Cortex of kidney (tissue), 1 donor: Measurements from ENCODE around the gene FRMD4A.

ENCODE experiments used
- DNase-seq: peaks from one replicate; lab custom pipeline; 2025; lab: John Stamatoyannopoulos, UW

Gene FRMD4A

DNA sequence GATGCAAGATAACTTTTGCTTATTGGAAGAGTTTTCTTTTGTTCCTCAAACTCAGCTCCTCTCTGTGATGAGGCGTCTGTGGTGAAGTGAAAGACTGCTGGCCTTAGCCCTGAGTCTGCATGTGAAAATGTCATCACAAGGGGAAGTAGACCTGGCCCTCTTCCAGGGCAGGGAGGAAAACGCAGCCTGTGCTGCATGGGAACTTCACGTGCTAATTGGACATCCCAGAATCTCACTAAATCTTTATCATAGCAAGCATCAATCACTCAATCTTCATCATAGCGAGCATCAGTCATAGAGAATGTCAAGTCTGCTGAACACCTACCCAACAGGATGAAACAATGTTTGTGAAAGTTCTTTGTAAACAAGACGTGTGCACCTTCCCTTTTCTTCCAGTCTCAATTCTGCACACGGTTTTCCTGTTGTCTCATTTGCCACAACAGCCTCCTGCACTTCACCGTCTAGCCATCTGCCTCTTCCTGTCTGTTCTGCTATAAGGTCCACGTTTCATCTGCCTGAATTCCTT, 314.6 kb downstream of the FRMD4A start:
- no peak for DNase-seq

DNA sequence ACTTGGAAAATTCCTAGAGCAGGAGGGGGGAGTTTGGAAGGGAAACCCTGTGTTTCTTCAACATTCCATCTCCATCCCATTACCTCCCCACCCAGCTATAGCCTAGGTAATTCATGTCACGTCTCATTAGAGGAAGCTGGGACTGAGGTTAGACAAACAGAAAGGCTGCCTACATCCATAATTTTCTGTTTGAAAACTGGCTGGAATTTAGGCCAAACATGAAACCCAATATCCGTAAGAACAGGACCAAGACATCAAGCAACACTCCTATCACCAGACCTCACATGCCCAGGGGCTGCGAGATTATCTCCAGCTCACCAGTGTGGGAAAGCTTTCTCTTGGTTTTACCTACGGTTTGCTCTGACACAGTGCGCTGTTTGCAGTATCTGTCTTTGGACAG, 316.3 kb downstream of the FRMD4A start:
- no peak for DNase-seq

DNA sequence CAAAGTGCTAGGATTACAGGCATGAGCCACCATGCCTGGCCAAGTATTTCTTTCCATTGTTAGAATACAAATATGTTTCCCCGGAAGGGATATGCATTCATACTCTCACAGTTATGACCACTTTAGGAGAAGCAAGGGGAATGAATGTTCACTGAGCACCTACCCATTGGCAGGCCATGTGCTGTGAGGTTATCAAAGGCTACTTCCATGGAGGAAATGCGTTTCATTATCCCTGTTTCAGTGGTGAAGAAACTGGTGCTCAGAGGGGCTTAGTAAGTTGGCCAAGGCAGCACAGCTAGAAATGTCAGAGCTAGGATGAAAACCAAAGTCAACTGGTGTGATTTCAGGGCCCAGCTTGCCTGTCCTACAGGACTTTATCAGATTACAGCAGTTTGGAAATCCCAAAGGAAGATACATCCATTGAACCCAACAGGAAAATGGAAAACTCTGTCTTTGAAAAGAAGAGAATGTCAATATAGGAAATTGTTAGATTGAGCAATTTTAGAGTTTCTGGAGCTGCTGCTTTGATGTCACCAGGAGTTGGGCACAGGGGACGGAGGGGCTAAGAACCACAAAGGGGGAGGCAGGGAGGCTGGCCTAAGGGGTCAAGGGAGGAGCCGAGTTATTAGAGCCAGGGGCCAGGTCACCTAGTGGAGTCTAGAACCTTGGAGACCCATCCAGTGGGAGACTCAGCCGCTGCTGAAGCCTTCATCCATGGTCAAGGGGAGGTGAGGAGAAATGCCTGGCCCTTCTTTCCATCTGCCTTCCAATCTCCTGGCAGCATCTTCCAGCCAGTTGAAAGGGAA, 319.8 kb downstream of the FRMD4A start:
- no peak for DNase-seq

DNA sequence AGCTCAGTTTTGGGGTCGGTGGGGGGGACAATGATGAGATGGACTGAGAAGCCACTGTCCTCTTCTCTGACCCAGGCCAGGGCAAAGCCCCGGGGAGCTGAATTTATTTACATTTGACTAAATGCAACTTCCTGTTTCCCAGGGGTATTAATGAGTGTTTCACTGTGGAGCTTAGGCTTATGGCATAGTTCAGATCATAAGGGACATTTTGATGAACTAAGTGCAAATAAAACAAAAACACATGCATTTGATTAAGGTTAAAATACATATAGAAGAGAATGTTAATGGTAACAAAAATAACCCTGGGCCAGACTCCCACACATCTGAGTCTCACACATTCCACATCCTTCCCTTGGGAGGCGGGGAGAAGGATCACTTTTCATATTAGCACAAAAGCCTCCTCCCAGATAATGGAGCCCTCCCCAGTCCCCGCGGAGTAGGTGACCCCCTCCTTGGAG, 320.6 kb downstream of the FRMD4A start:
- no peak for DNase-seq

DNA sequence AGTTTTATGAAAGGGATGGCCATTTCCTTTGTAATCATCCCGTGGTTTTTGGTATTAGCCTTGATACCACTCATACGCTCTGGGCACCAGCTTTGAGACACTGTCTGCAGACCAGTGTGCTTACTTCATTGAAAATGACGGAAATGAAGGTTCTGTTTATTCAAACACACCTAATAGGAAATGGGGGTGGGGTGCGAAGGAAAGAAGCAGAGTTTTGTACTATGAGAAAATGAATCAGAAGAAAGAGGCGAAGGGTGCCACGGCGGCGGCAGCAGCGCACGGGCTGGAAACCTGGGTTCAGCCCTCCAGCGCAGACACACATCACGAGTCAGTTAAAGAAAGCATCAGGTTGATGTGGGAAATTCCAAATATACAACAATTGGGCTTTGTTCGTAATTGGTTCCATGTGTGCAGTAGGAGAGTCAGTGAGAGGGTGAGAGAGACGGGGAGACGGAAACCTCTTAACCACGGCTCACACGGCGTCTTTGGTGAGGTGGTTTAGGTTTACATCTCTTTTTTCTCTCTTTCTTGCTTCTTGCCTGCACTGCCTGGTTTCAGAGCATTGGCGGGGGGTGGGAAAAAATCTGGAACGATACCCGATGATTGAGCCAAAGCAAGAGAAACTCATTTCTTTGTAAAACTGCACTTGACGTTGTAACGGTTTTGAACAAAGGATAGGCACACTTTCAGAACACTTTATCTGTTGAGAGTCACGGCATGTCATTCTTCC, 321.2 kb downstream of the FRMD4A start:
- DNase-seq, result no peak

DNA sequence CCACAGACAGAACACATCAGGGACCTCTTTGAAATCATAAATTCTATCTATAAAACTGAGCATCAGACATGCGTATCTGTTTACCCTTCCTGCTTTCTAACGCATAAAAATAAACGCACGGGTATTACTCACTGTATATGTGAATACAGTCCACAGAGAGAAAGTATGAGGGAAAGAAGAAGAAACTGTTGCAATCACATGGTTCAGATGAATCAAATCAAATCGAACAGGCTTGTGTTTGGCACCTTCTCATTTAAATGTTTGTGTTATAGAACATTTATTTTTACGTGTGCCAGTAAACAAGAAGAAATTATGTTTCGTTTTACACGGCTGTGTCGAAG, 322.0 kb downstream of the FRMD4A start:
- no peak for DNase-seq

DNA sequence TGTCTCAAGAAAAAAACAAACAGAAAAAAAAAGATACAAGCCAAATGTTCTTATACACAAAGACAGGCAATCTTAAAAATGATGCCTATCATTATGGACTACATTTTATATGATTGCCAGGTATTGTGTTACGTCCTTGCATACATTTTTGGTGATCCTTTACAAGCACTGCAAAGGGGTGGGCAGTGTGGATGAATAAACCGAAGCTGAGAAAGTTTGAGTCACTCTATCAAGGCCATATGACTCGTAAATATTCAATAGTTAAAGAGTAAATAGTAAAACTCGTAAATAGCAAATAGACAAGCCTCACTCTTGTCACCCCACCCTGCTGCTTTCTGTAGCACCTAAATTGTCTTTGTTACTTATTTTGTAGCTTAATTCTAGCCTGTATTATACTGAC, 326.2 kb downstream of the FRMD4A start:
- DNase-seq, result no peak

DNA sequence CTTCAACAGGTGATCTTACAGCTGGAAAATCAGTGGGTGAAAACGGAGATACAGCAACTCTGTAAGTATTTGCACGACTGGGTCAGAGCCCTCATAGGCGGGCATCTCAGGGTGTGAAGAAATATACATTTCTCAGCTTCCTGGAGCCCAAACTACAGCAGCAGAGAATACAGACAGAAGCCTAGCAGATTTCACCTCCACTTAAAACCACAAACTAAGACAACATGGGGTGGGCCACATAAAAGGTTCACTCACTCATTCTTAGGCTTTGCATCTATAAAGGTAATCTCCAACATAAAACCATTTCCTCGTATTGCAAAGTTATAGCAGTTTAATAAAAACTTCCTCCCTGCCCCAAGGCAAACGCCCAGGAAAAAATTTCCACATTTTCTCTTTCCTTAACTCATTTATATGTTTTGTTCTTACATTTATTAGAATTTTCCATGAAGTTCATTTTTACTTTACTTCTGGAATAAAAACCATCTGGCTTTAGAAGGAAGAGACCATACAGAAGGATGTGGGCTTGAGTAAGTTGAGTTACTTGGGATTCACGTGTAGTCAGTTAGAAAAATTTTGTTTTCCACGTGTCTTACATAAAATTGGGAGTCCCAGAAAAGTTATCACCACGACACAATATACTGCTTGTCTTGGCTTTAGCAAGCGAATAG, 327.1 kb downstream of the FRMD4A start:
- no peak for DNase-seq

DNA sequence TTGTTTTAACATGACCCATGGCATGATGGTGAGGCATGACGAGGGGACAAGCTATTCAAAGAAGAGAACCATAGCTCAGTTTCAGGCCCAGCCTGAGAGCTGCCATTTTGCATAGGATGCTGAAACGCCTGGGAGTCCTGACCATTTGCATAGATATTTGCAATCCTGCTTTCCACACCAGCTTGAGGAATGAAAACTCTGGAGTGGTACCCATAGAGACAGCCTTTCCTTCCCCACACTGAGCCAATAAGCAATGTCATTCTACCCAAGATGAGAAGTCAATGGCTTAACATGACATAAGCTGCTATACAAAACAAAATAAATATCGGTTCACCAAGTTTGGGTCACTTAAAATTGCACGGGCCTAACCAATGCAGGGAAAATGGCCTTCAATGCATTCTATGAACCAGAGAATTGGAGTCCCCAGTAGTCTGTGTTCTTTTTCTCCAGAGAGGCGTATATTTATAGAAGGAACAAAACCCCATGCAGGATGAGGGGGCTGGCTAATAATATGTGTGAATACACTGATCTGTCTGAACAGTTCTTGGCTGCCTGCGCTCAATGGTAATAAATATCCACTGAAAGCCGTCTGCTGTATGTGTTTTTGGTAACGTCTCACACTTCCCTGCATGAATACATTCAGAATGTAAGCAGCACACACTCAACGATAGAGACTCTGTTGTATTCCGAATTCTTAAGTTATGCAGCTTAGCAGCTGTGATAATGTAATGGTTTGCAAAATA, 329.3 kb downstream of the FRMD4A start:
- no peak for DNase-seq

DNA sequence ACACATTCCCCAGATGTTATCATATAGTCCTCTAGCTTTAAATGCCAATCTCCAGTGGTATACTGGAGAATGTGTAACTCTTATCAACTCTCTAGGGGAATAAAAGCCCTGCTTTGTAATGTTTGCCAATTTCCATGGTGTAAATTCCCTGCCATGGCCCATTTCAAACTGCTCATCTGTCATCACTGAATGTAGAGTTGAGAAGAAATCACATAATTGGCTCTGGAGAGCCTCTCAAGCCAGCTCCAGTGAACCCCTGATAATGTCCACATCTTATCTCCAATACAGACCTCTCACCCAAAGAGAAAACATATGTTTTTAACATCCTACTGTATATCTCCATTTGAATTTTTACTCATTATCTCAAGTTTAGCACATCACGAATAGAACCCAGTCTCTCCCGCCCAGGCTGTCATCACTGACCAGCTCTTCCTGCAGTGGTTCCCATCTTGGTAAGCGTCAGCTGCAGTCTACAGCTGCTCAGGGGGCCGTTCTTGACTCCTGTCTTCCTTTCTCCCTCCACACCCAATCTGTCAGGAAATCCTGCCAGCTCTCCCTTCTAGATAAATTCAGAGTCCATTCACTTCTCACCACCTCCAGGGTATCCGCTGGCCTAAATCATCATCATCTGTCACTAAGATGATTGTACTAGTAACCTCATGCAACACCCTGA, 332.4 kb downstream of the FRMD4A start:
- no peak for DNase-seq

DNA sequence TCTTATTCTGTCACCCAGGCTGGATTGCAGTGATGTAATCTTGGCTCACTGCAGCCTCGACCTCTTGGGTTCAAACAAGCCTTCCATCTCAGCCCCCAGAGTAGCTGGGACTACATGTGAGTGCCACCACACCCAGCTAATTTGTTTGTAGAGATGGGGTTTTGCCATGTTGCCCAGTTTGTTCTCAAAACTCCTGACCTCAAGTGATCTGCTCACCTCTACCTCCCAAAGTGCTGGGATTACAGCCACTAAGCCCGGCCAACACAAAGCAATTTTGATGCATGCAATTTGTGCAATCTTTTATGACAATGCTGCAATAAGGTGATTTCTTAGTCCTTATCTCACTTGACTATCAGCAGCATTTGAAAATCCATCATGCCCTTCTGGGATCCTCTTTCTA, 333.1 kb downstream of the FRMD4A start:
- DNase-seq, result no peak

DNA sequence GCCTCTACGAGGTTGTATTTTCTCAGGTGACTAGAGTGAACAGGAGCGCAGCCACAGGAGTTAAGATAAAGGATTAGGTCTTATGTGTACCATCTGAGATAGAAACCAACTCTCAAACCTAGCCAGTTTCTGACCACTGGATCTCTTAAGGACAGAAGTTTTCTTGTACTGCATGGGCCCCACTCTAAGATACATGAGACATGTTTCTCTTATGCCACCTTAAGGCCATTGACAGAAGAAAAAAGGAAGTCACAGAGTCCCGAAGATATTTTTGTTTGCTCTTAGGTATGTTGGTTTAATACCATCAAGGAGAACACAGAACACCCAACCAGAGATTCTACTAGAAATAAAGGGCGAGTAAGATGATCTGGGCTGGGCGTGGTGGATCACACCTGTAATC, 335.8 kb downstream of the FRMD4A start:
- DNase-seq, result no peak

DNA sequence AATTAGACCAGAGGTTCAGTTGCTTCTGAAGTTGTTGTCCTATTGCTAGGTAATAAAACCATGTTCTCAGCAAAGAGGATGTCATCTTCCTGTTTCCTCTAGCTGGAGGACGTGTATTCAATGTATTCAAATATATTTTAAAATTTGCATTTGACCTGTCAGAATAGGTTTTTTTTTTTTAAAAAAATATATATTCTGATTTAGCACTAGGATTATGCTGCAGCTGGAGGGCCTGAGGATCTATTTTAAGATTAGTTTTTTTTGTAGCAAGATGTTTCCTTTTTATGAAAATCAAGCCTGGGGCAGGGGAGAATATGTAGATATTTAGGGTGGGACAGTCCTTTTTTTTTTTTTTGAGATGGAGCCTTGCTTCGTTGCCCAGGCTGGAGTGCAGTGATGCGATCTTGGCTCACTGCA, 337.0 kb downstream of the FRMD4A start:
- no peak for DNase-seq

DNA sequence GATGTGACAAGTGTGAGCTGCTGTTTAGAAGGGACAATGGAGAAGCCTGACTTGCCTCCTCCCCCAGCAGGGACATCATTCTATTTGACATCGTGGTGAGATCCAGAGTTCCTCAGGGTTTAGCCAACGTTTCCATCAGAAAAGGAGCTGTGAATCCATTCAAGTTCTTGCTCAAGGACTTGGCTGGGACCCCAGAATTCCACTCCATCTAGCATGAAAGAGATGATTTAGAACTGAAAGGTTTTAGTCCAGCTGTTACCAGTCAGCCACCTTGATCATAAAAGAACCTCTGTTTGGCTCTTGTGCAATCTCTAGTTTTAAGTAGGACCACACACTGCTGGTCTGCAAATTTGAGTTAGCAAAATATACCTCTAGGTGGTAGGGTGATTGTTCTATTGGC, 337.6 kb downstream of the FRMD4A start:
- no peak for DNase-seq

DNA sequence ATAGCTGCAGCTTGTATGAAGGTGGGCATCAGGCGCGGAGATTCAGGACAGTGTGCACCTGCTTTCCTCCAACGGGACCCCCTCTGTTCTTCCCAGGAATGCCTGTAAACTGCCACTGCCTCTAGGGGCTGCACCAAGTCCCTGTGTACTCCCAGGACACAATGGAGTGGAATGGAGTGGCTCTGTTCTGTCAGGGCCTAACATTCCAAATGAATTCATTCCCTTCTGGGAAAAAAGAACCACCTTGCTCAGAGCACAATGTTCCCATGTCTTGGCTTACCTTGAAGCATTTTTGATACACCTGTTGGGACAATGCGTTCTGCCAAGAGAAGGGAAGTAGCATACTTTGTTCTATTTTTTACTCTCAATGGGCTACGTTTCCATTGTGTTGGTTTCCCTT, 339.4 kb downstream of the FRMD4A start:
- DNase-seq, result no peak

DNA sequence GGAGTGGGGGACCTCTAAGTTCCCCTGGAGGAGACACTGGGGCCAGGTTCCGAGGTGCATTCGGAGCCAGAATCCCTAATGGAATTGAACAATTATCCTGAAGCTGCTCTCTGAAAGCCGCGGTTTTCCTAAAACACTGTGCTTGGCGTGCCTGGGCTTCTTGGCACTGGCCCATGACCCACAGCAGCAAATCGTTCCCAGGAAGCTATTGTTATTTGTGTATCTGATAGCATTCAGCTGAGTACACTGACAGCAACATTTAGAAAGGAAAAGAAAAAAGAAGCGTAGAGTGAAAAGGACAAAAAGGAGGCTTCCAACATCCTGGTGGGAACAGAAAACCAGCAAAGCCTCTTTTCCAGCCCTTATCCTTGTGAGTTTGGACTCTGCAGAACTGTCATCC, 339.8 kb downstream of the FRMD4A start:
- no peak for DNase-seq

DNA sequence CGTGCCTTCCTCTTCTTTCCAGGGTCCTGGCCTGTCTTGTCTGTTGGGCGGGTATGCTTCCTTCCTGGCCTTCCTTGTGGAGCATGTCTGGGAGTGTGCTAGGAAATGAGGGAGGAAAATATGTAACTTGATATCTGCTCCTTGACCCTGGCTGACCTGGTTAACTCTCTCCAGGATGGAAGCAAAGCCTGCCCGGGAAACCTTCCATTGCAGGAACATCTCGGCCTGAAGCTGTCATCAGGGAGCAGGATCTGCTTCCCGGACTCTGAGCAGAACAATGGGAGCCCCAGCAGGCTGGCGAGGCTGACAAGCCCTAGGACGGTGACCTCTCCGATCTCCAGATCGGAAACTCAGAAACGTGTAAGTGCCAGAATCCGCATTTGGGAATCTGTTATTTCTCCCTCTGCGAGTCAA, 340.3 kb downstream of the FRMD4A start:
- DNase-seq, result no peak

DNA sequence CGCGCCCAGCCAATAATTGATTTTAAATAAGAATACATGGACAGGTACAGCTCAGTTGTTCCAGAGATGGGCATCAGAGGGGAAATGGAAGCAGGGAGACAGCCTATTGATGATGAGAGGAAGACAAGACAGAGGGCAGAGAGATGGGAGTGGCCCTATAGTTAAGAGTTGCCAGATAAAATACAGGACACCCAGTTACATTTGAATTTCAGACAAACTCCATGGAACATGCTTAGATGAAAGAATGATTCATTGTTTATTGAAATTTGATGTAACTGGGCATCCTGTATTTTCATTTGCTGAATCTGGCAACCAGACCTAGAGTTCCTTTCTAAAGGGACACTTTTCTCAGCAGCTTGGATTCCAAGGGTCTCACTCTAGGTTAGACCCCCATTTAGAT, 341.1 kb downstream of the FRMD4A start:
- no peak for DNase-seq

DNA sequence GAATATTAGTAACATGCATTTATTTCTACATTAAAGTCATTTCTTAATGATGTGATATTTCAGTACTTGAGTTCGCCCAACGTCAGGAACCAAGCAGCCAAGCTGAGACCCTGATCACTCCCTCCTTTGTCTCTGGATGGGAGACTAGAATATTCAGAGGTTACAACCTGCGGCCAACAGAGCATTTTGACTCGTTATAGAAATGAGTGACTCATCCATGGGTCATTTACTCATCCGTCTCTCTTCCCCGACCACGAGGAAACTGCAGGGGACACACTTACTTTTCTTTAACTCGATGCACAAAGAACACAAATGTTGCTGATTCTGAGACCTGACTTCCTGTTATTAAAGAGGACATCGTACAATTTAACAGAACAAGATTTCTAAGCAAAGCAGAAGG, 343.3 kb downstream of the FRMD4A start:
- DNase-seq, result no peak

DNA sequence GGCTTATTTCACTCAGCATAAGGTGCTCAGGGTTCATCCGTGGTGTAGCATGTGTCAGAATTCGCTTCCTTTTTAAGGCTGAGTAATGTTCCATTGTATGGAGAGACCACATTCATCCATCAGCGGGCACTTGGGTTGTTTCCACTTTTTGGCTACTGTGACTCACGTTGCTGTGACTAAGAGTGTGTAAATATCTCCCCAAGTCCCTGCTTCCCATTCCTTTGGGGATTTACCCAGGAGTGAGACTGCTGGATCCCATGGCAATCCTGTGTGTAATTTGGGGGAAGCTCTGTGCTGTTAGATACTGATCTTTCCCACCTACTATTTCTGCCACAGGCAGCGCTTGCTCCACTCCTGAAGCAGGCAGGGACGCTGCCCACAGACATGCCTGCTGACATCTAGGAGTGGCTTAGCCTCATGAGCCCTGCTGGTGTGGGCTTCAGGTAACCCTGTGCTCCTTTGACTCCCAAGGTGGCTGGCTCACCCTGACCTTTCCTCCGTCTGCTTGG, 346.0 kb downstream of the FRMD4A start:
- DNase-seq, result no peak

DNA sequence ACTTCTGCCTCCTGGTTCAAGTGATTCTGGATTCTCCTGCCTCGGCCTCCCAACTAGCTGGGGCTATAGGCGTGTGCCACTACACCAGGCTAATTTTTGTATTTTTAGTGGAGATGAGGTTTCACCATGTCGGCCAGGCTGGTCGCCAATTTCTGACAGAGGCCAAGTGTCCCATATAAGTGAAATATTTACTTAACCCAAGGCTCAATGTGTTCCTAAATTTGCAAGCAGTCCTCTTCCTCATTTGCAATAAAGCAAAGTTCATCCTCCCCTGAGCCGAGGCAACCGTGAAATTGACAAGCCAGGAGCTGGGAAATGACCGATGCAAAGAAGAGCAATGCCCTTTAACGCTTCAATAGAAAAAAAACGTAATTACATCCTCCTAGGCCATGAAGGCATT, 347.7 kb downstream of the FRMD4A start:
- DNase-seq, result no peak
